ENCODE results near the gene SPOP. TPM values are rescaled to one million over a fixed set of nuclear protein-coding genes. Genes with fewer than 3 reads are reported as not detected.
A peak's percentile ranks its signal among the peaks of the same experiment; 100 is the strongest.
"Not testable (repeated sequence)": the region's sequence is repeated elsewhere in the genome, so short reads cannot be mapped to it uniquely, and the experiment has no call there.

Gene SPOP
- total and polyA plus RNA-seq, 3 experiments from 2014 or later: 74.8 to 101 (median 75.1) TPM

DNA sequence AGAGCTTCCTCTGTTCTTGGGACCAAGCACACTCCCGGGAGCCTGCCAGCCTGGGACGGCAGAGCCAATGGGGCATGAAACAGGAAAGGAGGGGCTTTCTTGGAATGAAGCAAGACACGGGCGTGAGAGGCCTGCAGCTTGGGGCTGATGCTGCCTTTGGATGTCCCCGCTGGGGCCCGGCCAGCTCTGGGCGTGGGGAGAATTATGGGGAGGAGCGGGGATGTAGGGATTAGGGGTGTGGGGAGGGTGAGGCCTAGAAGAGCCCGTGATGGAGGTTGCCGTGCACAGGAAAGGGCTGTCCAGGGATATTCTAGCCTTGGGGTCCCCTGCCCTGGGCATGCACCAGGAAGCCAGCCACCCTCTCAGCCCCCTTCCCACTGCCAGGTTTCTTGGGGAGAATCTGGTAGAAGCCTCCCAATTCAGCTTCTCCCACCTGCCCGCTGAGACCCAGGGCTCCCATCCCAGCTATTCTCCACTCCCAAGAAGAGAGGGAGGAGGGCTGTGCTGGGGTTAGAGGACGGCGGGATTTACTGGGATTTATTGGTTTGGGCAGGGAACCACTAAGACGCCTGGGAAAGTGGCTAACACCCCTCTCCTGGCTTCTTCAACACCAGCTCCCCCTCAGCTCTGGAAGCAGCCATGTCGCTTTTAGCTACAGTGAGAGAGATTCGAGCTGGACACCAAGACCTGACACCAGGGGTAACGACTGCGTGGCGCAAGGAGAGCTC lies 122.2 kb downstream of the SPOP start:
- Histone ChIP-seq H3K9me3 (ENCODE audit: low read length) (no peaks in the 10 kb centered on the region), H3K36me3 (ENCODE audit: insufficient read depth, low read length) (no peaks in the 10 kb centered on the region), H3K27me3 (ENCODE audit: insufficient read depth, low read length, poor library complexity, severe bottlenecking) (no peaks in the 10 kb centered on the region), H3K27ac (ENCODE audit: low read depth, low read length) (no peak overlapping the region), H3K4me3 (ENCODE audit: low read length) (no peak overlapping the region), H3K4me1 (ENCODE audit: insufficient read depth, low read length) (peaks cover 14% of the 10 kb centered on the region)
- DNase-seq: no peak
- no peaks in the 10 kb centered on the region for H3K9me3 Mint-ChIP-seq
- no peak overlapping the region for H3K4me3 Mint-ChIP-seq
- CTCF ChIA-PET: interaction anchor here (0.6 to 4.3 kb wide), 32 partner anchors 8 to 501 kb away, joined by 3 to 85 read pairs (median 4); partner anchors contain the start of genes DLX3, NGFR and SLC35B1
- H3K27me3 Mint-ChIP-seq: peaks cover 1 to 9% of the 10 kb centered on the region in 2 donors
- H3K36me3 Mint-ChIP-seq: no peaks in the 10 kb centered on the region
- POLR2A ChIA-PET: no interaction called here
- H3K27ac Mint-ChIP-seq: no peak overlapping the region
- H3K4me1 Mint-ChIP-seq: peaks cover 5 to 10% (median 10%) of the 10 kb centered on the region in 3 donors

DNA sequence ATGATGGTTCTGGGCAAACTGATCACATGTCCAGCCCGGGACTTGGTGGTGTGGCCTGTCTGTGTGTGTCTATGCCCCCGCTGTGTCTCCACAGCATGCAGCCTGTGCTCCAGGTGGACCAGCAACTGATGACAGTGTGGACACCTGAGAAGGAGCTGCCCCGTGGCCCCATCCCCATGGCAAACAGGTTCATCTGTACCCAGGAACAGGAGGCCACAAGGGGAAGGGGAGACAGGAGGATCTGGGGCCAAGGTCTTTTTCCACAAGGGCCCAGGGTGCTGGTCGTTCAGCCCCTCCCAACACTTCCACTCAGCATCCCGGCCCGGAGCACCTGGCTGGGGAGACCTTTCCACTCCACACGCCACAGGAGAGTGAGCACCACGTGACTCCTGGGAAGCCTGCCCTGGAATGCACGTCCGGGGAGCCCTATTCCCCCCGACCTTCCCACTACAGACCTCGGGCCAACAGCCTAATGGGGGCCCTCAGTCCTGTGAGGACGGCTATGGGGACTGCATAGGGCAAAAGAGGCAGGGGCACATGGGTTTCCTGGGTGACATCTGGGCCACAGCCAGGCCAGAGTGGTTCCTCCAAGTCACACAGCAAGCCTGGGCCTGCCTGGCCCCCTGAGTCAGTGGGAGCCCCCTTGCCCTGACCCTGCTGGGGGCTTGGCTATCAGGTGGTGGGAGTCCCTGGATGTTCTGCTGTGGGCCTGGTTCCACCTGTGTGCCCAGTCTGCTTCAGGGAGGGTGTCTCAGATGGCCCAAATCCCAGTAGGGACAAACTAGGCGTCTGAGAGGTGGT lies 123.0 kb downstream of the SPOP start:
- POLR2A ChIA-PET: no interaction called here
- Mint-ChIP-seq H3K4me3 (no peak overlapping the region), H3K27me3 (peaks cover 1 to 9% of the 10 kb centered on the region in 2 donors), H3K4me1 (peaks cover 5 to 10% (median 10%) of the 10 kb centered on the region in 3 donors), H3K27ac (no peak overlapping the region), H3K36me3 (no peaks in the 10 kb centered on the region), H3K9me3 (no peaks in the 10 kb centered on the region)
- no peaks in the 10 kb centered on the region for H3K9me3 ChIP-seq (ENCODE audit: low read length)
- no peaks in the 10 kb centered on the region for H3K36me3 ChIP-seq (ENCODE audit: insufficient read depth, low read length)
- no peak overlapping the region for H3K4me3 ChIP-seq (ENCODE audit: low read length)
- CTCF ChIA-PET: interaction anchor here (1.1 to 4.3 kb wide), 11 partner anchors 10 to 443 kb away, joined by 3 to 85 read pairs (median 19); partner anchors contain the start of gene NGFR
- no peak for DNase-seq
- no peak overlapping the region for H3K27ac ChIP-seq (ENCODE audit: low read depth, low read length)
- no peaks in the 10 kb centered on the region for H3K27me3 ChIP-seq (ENCODE audit: insufficient read depth, low read length, poor library complexity, severe bottlenecking)
- peaks cover 14% of the 10 kb centered on the region for H3K4me1 ChIP-seq (ENCODE audit: insufficient read depth, low read length)

DNA sequence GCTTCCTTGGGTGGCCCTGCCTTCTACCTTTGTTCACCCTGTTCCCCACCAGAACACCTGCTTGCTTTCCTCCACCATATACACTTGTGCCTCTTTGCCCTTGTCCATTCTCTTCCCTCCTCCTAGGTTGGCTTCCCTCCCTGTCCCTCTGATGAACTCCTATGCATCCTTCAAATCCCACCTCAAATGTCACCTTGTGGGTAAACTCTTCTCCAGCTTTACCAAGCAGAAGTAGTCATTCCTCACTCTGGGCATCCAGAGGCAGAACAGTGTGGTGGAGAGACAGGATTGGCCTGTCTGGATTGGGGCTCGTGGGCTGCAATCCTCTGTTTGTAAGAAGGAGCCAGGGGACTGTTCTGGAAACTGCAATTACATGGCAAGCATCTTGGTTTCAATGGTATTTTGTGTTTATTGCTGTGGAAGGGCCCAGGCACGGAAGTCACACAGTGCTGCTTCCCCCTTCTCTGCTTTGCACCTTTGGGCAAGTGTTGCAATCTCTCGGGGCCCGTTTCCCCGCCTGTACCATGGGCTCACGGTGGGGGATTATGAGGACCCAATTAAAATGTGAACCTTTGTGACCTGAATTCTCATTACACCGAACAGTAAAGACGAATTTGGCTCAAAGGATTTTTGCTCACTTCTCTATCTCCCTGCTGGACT lies 124.1 kb downstream of the SPOP start:
- POLR2A ChIA-PET: no interaction called here
- Histone ChIP-seq H3K27me3 (ENCODE audit: insufficient read depth, low read length, poor library complexity, severe bottlenecking) (no peaks in the 10 kb centered on the region), H3K9me3 (ENCODE audit: low read length) (no peaks in the 10 kb centered on the region), H3K4me3 (ENCODE audit: low read length) (no peak overlapping the region), H3K4me1 (ENCODE audit: insufficient read depth, low read length) (peaks cover 14% of the 10 kb centered on the region), H3K36me3 (ENCODE audit: insufficient read depth, low read length) (no peaks in the 10 kb centered on the region), H3K27ac (ENCODE audit: low read depth, low read length) (no peak overlapping the region)
- H3K36me3 Mint-ChIP-seq: no peaks in the 10 kb centered on the region
- DNase-seq: no peak
- H3K27ac Mint-ChIP-seq: no peak overlapping the region
- no peaks in the 10 kb centered on the region for H3K9me3 Mint-ChIP-seq
- CTCF ChIA-PET: interaction anchor here (4.3 kb wide), 1 partner anchor 145 kb away, joined by 85 read pairs; no protein-coding TSS in a partner anchor
- no peak overlapping the region for H3K4me3 Mint-ChIP-seq
- H3K4me1 Mint-ChIP-seq: peaks cover 5 to 10% (median 10%) of the 10 kb centered on the region in 3 donors
- H3K27me3 Mint-ChIP-seq: peaks cover 3 to 6% of the 10 kb centered on the region in 2 donors

DNA sequence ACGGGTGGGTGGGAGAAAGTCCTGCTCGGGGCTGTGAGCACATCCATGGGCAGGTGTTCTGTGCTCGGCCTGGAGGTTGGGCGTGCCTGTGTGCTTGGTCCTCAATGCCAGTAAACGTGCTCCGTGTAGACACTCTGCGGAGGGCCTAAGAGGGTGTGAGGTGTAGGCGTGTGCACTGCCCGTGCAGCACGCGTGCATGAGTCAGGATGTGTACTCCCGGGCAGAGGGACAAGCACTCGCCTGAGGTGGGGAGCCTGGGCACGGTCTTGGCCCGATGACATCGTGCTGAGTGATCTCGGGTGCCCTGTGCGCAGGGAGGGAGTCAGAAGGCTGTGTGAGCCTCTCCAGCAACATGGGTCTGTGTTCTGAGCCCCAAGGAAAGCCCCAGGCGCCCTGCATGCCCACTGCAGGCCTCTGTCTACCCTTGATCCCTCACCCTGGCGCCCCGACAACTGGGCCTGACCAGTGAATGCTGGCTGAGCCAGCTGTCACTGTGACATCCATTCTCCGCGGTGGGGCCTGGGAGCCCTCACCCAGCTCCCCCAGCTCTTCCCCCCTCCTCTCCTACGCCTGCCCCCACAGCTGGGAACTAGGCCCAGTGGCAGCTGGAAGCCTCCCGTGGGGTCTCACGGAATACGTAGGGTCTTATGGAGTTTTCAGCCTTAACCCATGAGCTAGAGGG lies 125.7 kb downstream of the SPOP start:
- Mint-ChIP-seq H3K27ac (peak overlapping the region in 1 of 8 donors; percentile 60), H3K36me3 (no peaks in the 10 kb centered on the region), H3K9me3 (no peaks in the 10 kb centered on the region), H3K4me3 (no peak overlapping the region), H3K27me3 (peaks cover 7 to 9% of the 10 kb centered on the region in 2 donors), H3K4me1 (peaks cover 2 to 6% (median 5%) of the 10 kb centered on the region in 3 donors)
- Histone ChIP-seq H3K27me3 (ENCODE audit: insufficient read depth, low read length, poor library complexity, severe bottlenecking) (no peaks in the 10 kb centered on the region), H3K9me3 (ENCODE audit: low read length) (no peaks in the 10 kb centered on the region), H3K4me3 (ENCODE audit: low read length) (no peak overlapping the region), H3K4me1 (ENCODE audit: insufficient read depth, low read length) (peaks cover 10% of the 10 kb centered on the region), H3K27ac (ENCODE audit: low read depth, low read length) (no peak overlapping the region), H3K36me3 (ENCODE audit: insufficient read depth, low read length) (no peaks in the 10 kb centered on the region)
- DNase-seq: no peak
- ChIA-PET CTCF (no interaction called here), POLR2A (no interaction called here)

DNA sequence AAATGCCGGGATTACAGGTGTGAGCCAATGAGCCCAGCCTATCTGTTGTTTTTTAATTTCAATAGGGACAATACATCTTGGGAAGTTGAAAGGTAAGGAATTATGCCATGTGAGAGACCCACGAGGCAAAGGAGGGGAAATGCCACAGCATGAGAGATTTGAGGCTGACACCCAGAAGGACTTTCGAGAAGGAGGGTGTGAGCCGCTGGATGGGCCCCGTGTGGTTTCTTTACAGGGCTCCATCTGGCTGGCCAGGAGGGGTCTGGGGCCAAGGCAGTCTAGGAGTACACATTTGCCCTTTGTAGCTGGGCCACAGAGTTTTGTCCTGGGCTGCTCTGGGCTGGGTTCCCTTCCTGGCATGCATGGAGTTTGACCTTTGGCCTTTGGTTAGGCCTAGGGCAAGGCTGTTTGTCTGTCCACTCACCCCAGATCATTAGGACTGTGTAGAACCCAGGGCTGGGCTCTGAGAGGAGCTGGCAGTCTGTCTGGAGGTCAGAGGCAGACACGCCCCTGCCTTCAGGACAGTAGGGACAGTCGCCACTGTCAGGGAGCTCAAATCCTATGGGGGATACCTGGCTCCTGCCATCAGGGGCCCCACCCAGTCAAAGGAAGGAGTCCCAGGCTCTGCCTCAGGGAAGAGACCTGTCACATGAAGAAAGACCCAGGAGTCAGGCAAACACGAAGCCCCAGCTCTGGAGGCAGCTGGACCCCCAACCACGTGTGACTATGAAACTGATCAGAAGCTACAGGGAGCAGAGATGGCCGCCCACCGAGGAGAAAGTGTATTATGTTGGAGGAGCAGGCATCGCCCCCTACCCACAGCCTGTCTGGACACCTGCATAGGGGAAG lies 126.5 kb downstream of the SPOP start:
- Mint-ChIP-seq H3K9me3 (no peaks in the 10 kb centered on the region), H3K27ac (no peak overlapping the region), H3K4me1 (peaks cover 1 to 5% (median 2%) of the 10 kb centered on the region in 3 donors), H3K4me3 (no peak overlapping the region), H3K27me3 (peaks cover 11 to 13% of the 10 kb centered on the region in 2 donors), H3K36me3 (no peaks in the 10 kb centered on the region)
- CTCF ChIA-PET: no interaction called here
- Histone ChIP-seq H3K27ac (ENCODE audit: low read depth, low read length) (no peak overlapping the region), H3K4me1 (ENCODE audit: insufficient read depth, low read length) (peaks cover 7% of the 10 kb centered on the region), H3K9me3 (ENCODE audit: low read length) (no peaks in the 10 kb centered on the region), H3K36me3 (ENCODE audit: insufficient read depth, low read length) (no peaks in the 10 kb centered on the region), H3K27me3 (ENCODE audit: insufficient read depth, low read length, poor library complexity, severe bottlenecking) (no peaks in the 10 kb centered on the region), H3K4me3 (ENCODE audit: low read length) (no peak overlapping the region)
- no peak for DNase-seq
- POLR2A ChIA-PET: no interaction called here

DNA sequence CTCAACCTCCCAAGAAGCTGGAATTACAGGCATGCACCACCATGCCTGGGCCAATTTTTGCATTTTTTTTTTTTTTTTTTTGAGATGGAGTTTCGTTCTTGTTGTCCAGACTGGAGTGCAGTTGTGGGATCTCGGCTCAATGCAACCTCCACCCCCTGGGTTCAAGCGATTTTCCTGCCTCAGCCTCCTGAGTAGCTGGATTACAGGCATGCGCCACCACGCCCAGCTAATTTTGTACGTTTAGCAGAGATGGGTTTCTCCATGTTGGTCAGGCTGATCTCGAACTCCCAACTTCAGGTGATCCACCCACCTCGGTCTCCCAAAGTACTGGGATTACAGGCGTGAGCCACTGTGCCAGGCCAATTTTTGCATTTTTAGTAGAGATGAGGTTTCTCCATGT lies 127.1 kb downstream of the SPOP start:
- H3K4me3 ChIP-seq (ENCODE audit: low read length); H3K9me3 ChIP-seq (ENCODE audit: low read length); H3K27ac ChIP-seq (ENCODE audit: low read depth, low read length); CTCF ChIA-PET; H3K4me1 Mint-ChIP-seq; H3K36me3 ChIP-seq (ENCODE audit: insufficient read depth, low read length); DNase-seq; H3K4me3 Mint-ChIP-seq; POLR2A ChIA-PET; H3K27me3 ChIP-seq (ENCODE audit: insufficient read depth, low read length, poor library complexity, severe bottlenecking); H3K9me3 Mint-ChIP-seq; H3K36me3 Mint-ChIP-seq; H3K27ac Mint-ChIP-seq; H3K4me1 ChIP-seq (ENCODE audit: insufficient read depth, low read length): not testable (repeated sequence)
- peaks cover 11 to 13% of the 10 kb centered on the region in 2 donors for H3K27me3 Mint-ChIP-seq
